ENCODE measurements around the gene ERH. TPM values are rescaled to one million over a fixed set of nuclear protein-coding genes. Genes with fewer than 3 reads are reported as not detected.

The ERH gene
- total RNA-seq, 1 donor from 2014 or later, result 222 TPM

Other genes with a start within 250 kb of the ERH start
- 8.5 and 11.5 TPM in 2 replicates for gene DCAF5, start 245.2 kb downstream of the ERH start, total RNA-seq
- 16.8 and 21.0 TPM in 2 replicates for gene EXD2, start 206.8 kb downstream of the ERH start, total RNA-seq
- gene GALNT16, start 138.1 kb downstream of the ERH start, total RNA-seq, result under 0.01 TPM in 1 of 2 replicates, not detected in the other
- 77.4 and 117 TPM in 2 replicates for gene SLC39A9, start 393 bp upstream of the ERH start, total RNA-seq
- gene PLEKHD1, start 86.4 kb upstream of the ERH start, total RNA-seq, result under 0.01 TPM in 1 of 2 replicates, not detected in the other
- gene CCDC177, start 176.6 kb upstream of the ERH start, total RNA-seq, result not detected in 2 replicates
- 8.1 and 11.3 TPM in 2 replicates for gene SUSD6, start 213.3 kb upstream of the ERH start, total RNA-seq